Endodermal cell (in vitro differentiated cells): ENCODE data around the gene MMP2. TPM values are rescaled to one million over a fixed set of nuclear protein-coding genes. Genes with fewer than 3 reads are reported as not detected.

Experiments used
- DNase-seq: peaks from one replicate; pipeline ENCODE4 v3.0.0-alpha.2; 2017
- H3K27ac ChIP-seq: 2 replicates; pipeline ENCODE4 v1.5.1; 2013; ENCODE audit warnings: mild to moderate bottlenecking, low read depth, low read length, moderate library complexity
- H3K27me3 ChIP-seq: 2 replicates; pipeline ENCODE4 v1.6.1; 2013; ENCODE audit warnings: mild to moderate bottlenecking, low read length, moderate library complexity; ENCODE audit not compliant: insufficient read depth, control insufficient read depth, poor library complexity, severe bottlenecking
- H3K36me3 ChIP-seq: 2 replicates; pipeline ENCODE4 v1.7.0; 2013; ENCODE audit warnings: mild to moderate bottlenecking, low read length, moderate library complexity; ENCODE audit not compliant: control insufficient read depth, insufficient read depth
- H3K4me1 ChIP-seq: one replicate; pipeline ENCODE4 v1.7.0; 2013; ENCODE audit warnings: low read length; ENCODE audit not compliant: control insufficient read depth, insufficient read depth
- H3K4me3 ChIP-seq: 2 replicates; pipeline ENCODE4 v1.5.1; 2013; ENCODE audit warnings: mild to moderate bottlenecking, low read length, moderate library complexity
- H3K9ac ChIP-seq: 2 replicates; pipeline ENCODE4 v1.6.1; 2013; ENCODE audit warnings: mild to moderate bottlenecking, low read length, moderate library complexity; ENCODE audit not compliant: poor library complexity, severe bottlenecking; ENCODE audit errors: extremely low read depth
- H3K9me3 ChIP-seq: 2 replicates; pipeline ENCODE4 v1.6.1; 2013; ENCODE audit warnings: mild to moderate bottlenecking, low read length, moderate library complexity; ENCODE audit not compliant: control insufficient read depth
- H3K27ac Mint-ChIP-seq: 2 replicates; pipeline ENCODE4 v1.8.0; 2020; ENCODE audit warnings: mixed read lengths
- H3K27me3 Mint-ChIP-seq: 2 replicates; pipeline ENCODE4 v1.8.0; 2021; ENCODE audit warnings: mild to moderate bottlenecking, mixed read lengths; ENCODE audit not compliant: insufficient read depth
- H3K36me3 Mint-ChIP-seq: 2 replicates; pipeline ENCODE4 v1.8.0; 2020; ENCODE audit warnings: low read depth, mixed read lengths
- H3K4me1 Mint-ChIP-seq: 2 replicates; pipeline ENCODE4 v1.8.0; 2020; ENCODE audit warnings: mixed read lengths
- H3K4me3 Mint-ChIP-seq: 2 replicates; pipeline ENCODE4 v1.8.0; 2020; ENCODE audit warnings: mild to moderate bottlenecking, moderate library complexity, mixed read lengths
- H3K9me3 Mint-ChIP-seq: 2 replicates; pipeline ENCODE4 v1.8.0; 2020; ENCODE audit warnings: mild to moderate bottlenecking, mixed read lengths
- WGBS, 2 experiments: methylation state at CpG; one replicate each; pipeline versions ENCODE4 v1.1.5 to v1.1.7; 2013; ENCODE audit warnings: missing lambda C conversion rate in 2 of 2, mixed read lengths in 1 of 2; ENCODE audit not compliant: insufficient coverage in 1 of 2, insufficient read length in 1 of 2; 5-methylcytosine and 5-hydroxymethylcytosine counted together
- total RNA-seq, 2 donors: library from RNA; stranded (reverse); fragmentation: NEBNext Ultra II Directional in 1 of 2; extraction: Animal tissue kit (Norgen Biotek cat#: 25700) in 1 of 2; gene quantifications; 2 replicates in 1 of 2; 3 replicates in 1 of 2; pipeline ENCODE4 v1.2.1, GENCODE V29; 2021
- TF ChIP-seq, protein P1 (sequence below): fragments of 200-600 bp; sonication (generic); conservative IDR thresholded peaks from 2 replicates; pipeline ENCODE4 v1.5.0; 2021; ENCODE audit warnings: antibody characterized with exemption, mild to moderate bottlenecking

The MMP2 gene
- total RNA-seq, 2 donors from 2014 or later = 65.0 to 80.4 TPM

DNA sequence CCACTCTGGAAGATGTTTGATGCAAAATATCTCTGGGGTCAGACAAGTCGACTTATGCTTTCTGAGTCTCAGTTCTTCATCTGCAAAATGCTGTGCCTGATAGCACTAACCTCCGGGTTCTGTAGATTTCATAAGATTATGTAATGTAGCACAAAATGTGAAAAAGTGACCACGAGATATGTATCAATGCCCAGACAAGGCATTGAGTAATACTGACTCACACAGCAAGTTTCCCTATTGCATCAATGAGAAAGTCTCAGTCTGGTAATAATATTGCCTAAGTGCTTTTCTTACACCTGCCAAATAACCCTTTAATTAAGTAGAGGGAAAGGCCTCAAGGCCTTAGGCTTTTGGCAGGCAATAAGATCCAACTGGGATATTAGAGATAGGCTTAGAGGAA, 41.4 kb upstream of the MMP2 start:
- Mint-ChIP-seq H3K4me3 (no peak overlapping the region), H3K27ac (no peak overlapping the region), H3K27me3 (peaks cover 3% of the 10 kb centered on the region), H3K9me3 (no peaks in the 10 kb centered on the region), H3K36me3 (no peaks in the 10 kb centered on the region), H3K4me1 (peaks cover 9% of the 10 kb centered on the region)
- Histone ChIP-seq H3K4me3 (no peak overlapping the region), H3K9me3 (no peaks in the 10 kb centered on the region), H3K27ac (no peak overlapping the region), H3K4me1 (no peaks in the 10 kb centered on the region), H3K27me3 (no peaks in the 10 kb centered on the region), H3K9ac (no peak overlapping the region), H3K36me3 (no peaks in the 10 kb centered on the region)
- WGBS, 2 experiments = 84 to 96% methylated on average over 3 of the region's 3 CpGs
- TF ChIP-seq, protein P1, sequence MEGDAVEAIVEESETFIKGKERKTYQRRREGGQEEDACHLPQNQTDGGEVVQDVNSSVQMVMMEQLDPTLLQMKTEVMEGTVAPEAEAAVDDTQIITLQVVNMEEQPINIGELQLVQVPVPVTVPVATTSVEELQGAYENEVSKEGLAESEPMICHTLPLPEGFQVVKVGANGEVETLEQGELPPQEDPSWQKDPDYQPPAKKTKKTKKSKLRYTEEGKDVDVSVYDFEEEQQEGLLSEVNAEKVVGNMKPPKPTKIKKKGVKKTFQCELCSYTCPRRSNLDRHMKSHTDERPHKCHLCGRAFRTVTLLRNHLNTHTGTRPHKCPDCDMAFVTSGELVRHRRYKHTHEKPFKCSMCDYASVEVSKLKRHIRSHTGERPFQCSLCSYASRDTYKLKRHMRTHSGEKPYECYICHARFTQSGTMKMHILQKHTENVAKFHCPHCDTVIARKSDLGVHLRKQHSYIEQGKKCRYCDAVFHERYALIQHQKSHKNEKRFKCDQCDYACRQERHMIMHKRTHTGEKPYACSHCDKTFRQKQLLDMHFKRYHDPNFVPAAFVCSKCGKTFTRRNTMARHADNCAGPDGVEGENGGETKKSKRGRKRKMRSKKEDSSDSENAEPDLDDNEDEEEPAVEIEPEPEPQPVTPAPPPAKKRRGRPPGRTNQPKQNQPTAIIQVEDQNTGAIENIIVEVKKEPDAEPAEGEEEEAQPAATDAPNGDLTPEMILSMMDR = no peak
- no peak for DNase-seq

- Mint-ChIP-seq H3K36me3 (no peaks in the 10 kb centered on the region), H3K4me1 (peaks cover 6% of the 10 kb centered on the region), H3K4me3 (no peak overlapping the region), H3K27ac (no peak overlapping the region), H3K9me3 (no peaks in the 10 kb centered on the region), H3K27me3 (peaks cover 3% of the 10 kb centered on the region)
- H3K9me3 ChIP-seq = no peaks in the 10 kb centered on the region
- H3K27me3 ChIP-seq = no peaks in the 10 kb centered on the region
- no peak overlapping the region for H3K9ac ChIP-seq
- H3K4me3 ChIP-seq = no peak overlapping the region
- no peaks in the 10 kb centered on the region for H3K36me3 ChIP-seq
- H3K4me1 ChIP-seq = no peaks in the 10 kb centered on the region
- TF ChIP-seq, protein P1 = no peak
- DNase-seq = no peak
- H3K27ac ChIP-seq = no peak overlapping the region
Measured at GRCh38 chr16:55438281-55438680, 40.7 kb upstream of the MMP2 start.

GRCh38 chr16:55439101-55439690, 39.8 kb upstream of the MMP2 start:
- H3K27me3 Mint-ChIP-seq = peaks cover 3% of the 10 kb centered on the region
- Histone ChIP-seq H3K36me3 (no peaks in the 10 kb centered on the region), H3K9ac (no peak overlapping the region), H3K9me3 (no peaks in the 10 kb centered on the region), H3K4me1 (no peaks in the 10 kb centered on the region), H3K4me3 (no peak overlapping the region), H3K27me3 (no peaks in the 10 kb centered on the region), H3K27ac (no peak overlapping the region)
- no peak for DNase-seq
- 91 to 95% methylated on average over 6 of the region's 6 CpGs for WGBS, 2 experiments
- H3K4me3 Mint-ChIP-seq = no peak overlapping the region
- TF ChIP-seq, protein P1 = no peak
- H3K27ac Mint-ChIP-seq = no peak overlapping the region
- H3K36me3 Mint-ChIP-seq = no peaks in the 10 kb centered on the region
- no peaks in the 10 kb centered on the region for H3K9me3 Mint-ChIP-seq
- H3K4me1 Mint-ChIP-seq = no peaks in the 10 kb centered on the region
